NT2/D1 (cell line): Measurements from ENCODE around the gene ARID5A.

ENCODE experiments used
- YY1 ChIP-seq: IDR thresholded peaks from 2 replicates; pipeline ENCODE4 v1.6.1; 2011; ENCODE audit not compliant: insufficient read length, insufficient read depth
- ZNF274 ChIP-seq: IDR thresholded peaks from 2 replicates; pipeline ENCODE4 v1.6.1; 2011; ENCODE audit warnings: mild to moderate bottlenecking, low read depth, low read length

GRCh38 chr2:96549967-96550786 is 13.6 kb downstream of the ARID5A start:
- TF ChIP-seq YY1, result no peak
- no peak for TF ChIP-seq ZNF274
